Occipital lobe (tissue), 2 donors: ENCODE measurements around the gene L3MBTL4. TPM values are rescaled to one million over a fixed set of nuclear protein-coding genes. Genes with fewer than 3 reads are reported as not detected.

Experiments used
- DNase-seq: peaks from one replicate; lab custom pipeline; 2025; lab: John Stamatoyannopoulos, UW
- total RNA-seq: library from RNA; depleted of rRNA; stranded (reverse); fragments of >200 nt; gene quantifications from one replicate; pipeline ENCODE4 v1.2.3, GENCODE V29; 2014

L3MBTL4 gene
- total RNA-seq, 1 donor from 2014 or later: 20.4 TPM

- DNase-seq: no peak
These were observed 47.9 kb downstream of the L3MBTL4 start for GRCh38 chr18:6366776-6367175.

- DNase-seq: no peak
These were observed 49.3 kb downstream of the L3MBTL4 start for GRCh38 chr18:6365385-6365784.

GRCh38 chr18:6363216-6363615 lies 51.5 kb downstream of the L3MBTL4 start:
- no peak for DNase-seq

- no peak for DNase-seq
These were observed 52.1 kb downstream of the L3MBTL4 start for GRCh38 chr18:6362559-6363129.

GRCh38 chr18:6357668-6358067 lies 57.0 kb downstream of the L3MBTL4 start:
- no peak for DNase-seq

- DNase-seq: no peak
These were observed 58.7 kb downstream of the L3MBTL4 start for GRCh38 chr18:6355789-6356589.

- DNase-seq: no peak
These were observed 62.4 kb downstream of the L3MBTL4 start for GRCh38 chr18:6352275-6352674.

- no peak for DNase-seq
These were observed 71.7 kb downstream of the L3MBTL4 start for GRCh38 chr18:6342990-6343389.

GRCh38 chr18:6341709-6342108 lies 73.0 kb downstream of the L3MBTL4 start:
- no peak for DNase-seq

GRCh38 chr18:6341303-6341702 lies 73.4 kb downstream of the L3MBTL4 start:
- DNase-seq: no peak

- no peak for DNase-seq
These were observed 74.6 kb downstream of the L3MBTL4 start for GRCh38 chr18:6340121-6340520.

- DNase-seq: no peak
These were observed 78.5 kb downstream of the L3MBTL4 start for GRCh38 chr18:6336239-6336638.

- DNase-seq: no peak
These were observed 80.7 kb downstream of the L3MBTL4 start for GRCh38 chr18:6333981-6334380.

GRCh38 chr18:6331872-6332271 lies 82.8 kb downstream of the L3MBTL4 start:
- DNase-seq: no peak

- DNase-seq: no peak
These were observed 83.9 kb downstream of the L3MBTL4 start for GRCh38 chr18:6330786-6331185.

GRCh38 chr18:6328621-6329010 lies 86.1 kb downstream of the L3MBTL4 start:
- no peak for DNase-seq

GRCh38 chr18:6327895-6328620 lies 86.7 kb downstream of the L3MBTL4 start:
- DNase-seq: no peak

- DNase-seq: no peak
These were observed 87.2 kb downstream of the L3MBTL4 start for GRCh38 chr18:6327485-6327884.

GRCh38 chr18:6326566-6326965 lies 88.1 kb downstream of the L3MBTL4 start:
- no peak for DNase-seq

- DNase-seq: no peak
These were observed 91.3 kb downstream of the L3MBTL4 start for GRCh38 chr18:6323319-6323889.

- DNase-seq: no peak
These were observed 99.0 kb downstream of the L3MBTL4 start for GRCh38 chr18:6315517-6316331.
